ENCODE measurements around the gene LYPLAL1. TPM values are rescaled to one million over a fixed set of nuclear protein-coding genes. Genes with fewer than 3 reads are reported as not detected.

Gene LYPLAL1
- total and polyA plus RNA-seq, 2 of the 8 experiments (the other 6 are each of a cell fraction or from before 2014, with no cell fraction given): 6.3 to 23.8 TPM

DNA sequence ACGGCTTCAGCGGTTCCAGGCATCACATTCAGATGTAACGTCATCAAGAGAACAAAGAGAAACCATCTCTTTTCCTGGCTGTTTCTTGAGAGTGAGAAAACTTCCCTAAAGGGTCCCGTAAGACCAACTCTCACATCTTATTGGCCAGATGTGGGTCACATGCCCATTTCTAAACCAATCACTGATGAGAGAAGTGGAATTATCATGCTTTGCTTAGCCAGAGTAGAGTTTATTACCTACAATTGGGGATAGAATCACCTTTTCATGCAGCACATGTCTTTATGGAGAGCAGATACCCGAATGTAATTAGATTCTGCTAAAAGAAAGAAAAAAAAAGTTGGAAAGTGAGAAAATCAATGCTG, 54.4 kb downstream of the LYPLAL1 start:
- FAIRE-seq (no peak), DNase-seq (ENCODE audit: low read depth in 1 of 2, low spot score in 2 of 2) (no peak)
- H4K8ac ChIP-seq (ENCODE audit: extremely low read depth, insufficient read depth, low read length): no peak overlapping the region
- no peak overlapping the region for H2AFZ ChIP-seq (ENCODE audit: low read length)
- H3K4me1 ChIP-seq (replicated peaks in 1 of 4; ENCODE audit: control insufficient read depth in 3 of 4, insufficient read depth in 4 of 4, low read length in 3 of 4): no peaks in the 10 kb centered on the region
- H3K4me2 ChIP-seq (ENCODE audit: insufficient read depth in 1 of 2, low read depth in 2 of 2, low read length in 2 of 2): no peak overlapping the region
- H2AK5ac ChIP-seq (ENCODE audit: low read depth, low read length): no peak overlapping the region
- no peak overlapping the region for H2BK120ac ChIP-seq (replicated peaks; ENCODE audit: low read depth, low read length)
- ChIA-PET CTCF (ENCODE audit: partially characterized antibody) (no interaction called here), POLR2A (ENCODE audit: partially characterized antibody) (no interaction called here)
- no peaks in the 10 kb centered on the region for H4K20me1 ChIP-seq (replicated peaks in 1 of 2; ENCODE audit: control insufficient read depth in 1 of 2, insufficient read depth in 2 of 2, low read length in 2 of 2)
- no peaks in the 10 kb centered on the region for H3K23me2 ChIP-seq (ENCODE audit: low read depth, low read length)
- no peak overlapping the region for H2BK15ac ChIP-seq (ENCODE audit: low read length)
- no peak overlapping the region for H2BK20ac ChIP-seq (ENCODE audit: low read length)
- no peaks in the 10 kb centered on the region for H3K79me2 ChIP-seq (ENCODE audit: control insufficient read depth in 1 of 2, insufficient read depth in 2 of 2, low read length in 2 of 2)
- no peak overlapping the region for H3K27ac ChIP-seq (ENCODE audit: low read depth, low read length)
- no peak overlapping the region for H4K91ac ChIP-seq (replicated peaks; ENCODE audit: insufficient read length, low read length)
- H3K4ac ChIP-seq (replicated peaks; ENCODE audit: insufficient read length, low read depth, low read length): no peak overlapping the region
- H3K14ac ChIP-seq (ENCODE audit: insufficient read length): no peak overlapping the region
- H3K79me1 ChIP-seq (ENCODE audit: low read depth, low read length): no peaks in the 10 kb centered on the region
- H2BK12ac ChIP-seq (ENCODE audit: low read depth, low read length): no peak overlapping the region
- no peak overlapping the region for H3K56ac ChIP-seq (replicated peaks; ENCODE audit: insufficient read length, low read depth, low read length)
- H4K5ac ChIP-seq (ENCODE audit: insufficient read length, low read depth, low read length): no peak overlapping the region
- H3K27me3 ChIP-seq (replicated peaks in 1 of 4; ENCODE audit: control insufficient read depth in 3 of 4, extremely low read depth in 1 of 4, insufficient read depth in 3 of 4, low read length in 3 of 4): no peaks in the 10 kb centered on the region
- 90% methylated on average over 5 of the region's 5 CpGs; no CpG with 5 or more reads in 1 of the 2 experiments for WGBS, 2 experiments (ENCODE audit: extremely low coverage in 1 of 2, insufficient coverage in 1 of 2, insufficient read length in 1 of 2, insufficient replicate concordance in 2 of 2, low coverage in 1 of 2, low lambda C conversion rate in 2 of 2, missing lambda C conversion rate in 1 of 2)
- H3K18ac ChIP-seq (ENCODE audit: extremely low read depth, low read length): no peak overlapping the region
- H3K9ac ChIP-seq (replicated peaks in 1 of 4; ENCODE audit: extremely low read depth in 1 of 4, low read depth in 3 of 4, low read length in 3 of 4): no peak overlapping the region
- no peak overlapping the region for H3K4me3 ChIP-seq (ENCODE audit: extremely low read depth in 1 of 4, insufficient read depth in 2 of 4, low read depth in 3 of 4, low read length in 4 of 4)
- H3K36me3 ChIP-seq (ENCODE audit: control insufficient read depth in 2 of 4, insufficient read depth in 4 of 4, low read length in 3 of 4): no peaks in the 10 kb centered on the region
- H3K23ac ChIP-seq (ENCODE audit: insufficient read length): no peak overlapping the region
- no peak overlapping the region for H2BK5ac ChIP-seq (ENCODE audit: low read depth, low read length)
- H3K9me3 ChIP-seq (ENCODE audit: insufficient read depth in 2 of 2, low read depth in 1 of 2, low read length in 1 of 2): no peaks in the 10 kb centered on the region
- no peak for TF ChIP-seq CHD1 (IDR thresholded peaks at IDR 0.05; ENCODE audit: low read depth, low read length)
- TF ChIP-seq TAF1 (IDR thresholded peaks at IDR 0.05; ENCODE audit: low read depth, low read length): no peak
- TF ChIP-seq CTBP2 (IDR thresholded peaks at IDR 0.05; ENCODE audit: borderline replicate concordance, insufficient read depth, insufficient read length, low read length): no peak
- TF ChIP-seq, protein P1, sequence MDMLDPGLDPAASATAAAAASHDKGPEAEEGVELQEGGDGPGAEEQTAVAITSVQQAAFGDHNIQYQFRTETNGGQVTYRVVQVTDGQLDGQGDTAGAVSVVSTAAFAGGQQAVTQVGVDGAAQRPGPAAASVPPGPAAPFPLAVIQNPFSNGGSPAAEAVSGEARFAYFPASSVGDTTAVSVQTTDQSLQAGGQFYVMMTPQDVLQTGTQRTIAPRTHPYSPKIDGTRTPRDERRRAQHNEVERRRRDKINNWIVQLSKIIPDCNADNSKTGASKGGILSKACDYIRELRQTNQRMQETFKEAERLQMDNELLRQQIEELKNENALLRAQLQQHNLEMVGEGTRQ (IDR thresholded peaks at IDR 0.05; ENCODE audit: low read length): peak; percentile 57

Measured in H1 (cell line).